ENCODE data around the gene CTCFL. TPM values are rescaled to one million over a fixed set of nuclear protein-coding genes. Genes with fewer than 3 reads are reported as not detected.

CTCFL gene
- total and polyA plus RNA-seq, 2 of the 8 experiments (the other 6 are each of a cell fraction or from before 2014, with no cell fraction given) = 0.30 to 0.80 TPM

DNA sequence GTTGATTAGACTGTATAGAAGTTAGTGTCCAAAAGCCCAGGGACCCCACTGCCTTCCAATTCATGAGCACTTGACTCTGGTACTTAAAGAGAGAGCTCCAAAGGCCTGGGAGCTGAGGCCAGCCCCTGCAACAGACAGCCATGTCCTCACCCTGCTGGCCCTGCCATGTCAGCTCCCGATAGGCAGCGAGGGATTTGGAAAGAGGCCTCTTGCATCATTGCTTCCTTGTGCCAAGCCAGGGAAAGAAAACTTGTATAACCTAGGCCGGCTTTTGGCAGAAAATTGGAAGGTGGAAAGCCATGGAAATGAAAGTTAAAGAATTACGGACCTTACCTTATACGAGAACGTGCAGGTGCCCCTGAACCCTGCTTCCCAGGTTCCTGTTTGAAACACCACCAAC, 27.5 kb upstream of the CTCFL start:
- WGBS, 2 experiments (ENCODE audit: extremely low coverage in 1 of 2, insufficient coverage in 1 of 2, insufficient read length in 1 of 2, insufficient replicate concordance in 2 of 2, low coverage in 1 of 2, low lambda C conversion rate in 2 of 2, missing lambda C conversion rate in 1 of 2) = 88% methylated on average over 6 of the region's 6 CpGs; no CpG with 5 or more reads in 1 of the 2 experiments
- Histone ChIP-seq H4K8ac (ENCODE audit: extremely low read depth, insufficient read depth, low read length) (no peak overlapping the region), H3K9ac (replicated peaks in 1 of 4; ENCODE audit: extremely low read depth in 1 of 4, low read depth in 3 of 4, low read length in 3 of 4) (no peak overlapping the region), H3K79me2 (ENCODE audit: control insufficient read depth in 1 of 2, insufficient read depth in 2 of 2, low read length in 2 of 2) (no peaks in the 10 kb centered on the region), H3K18ac (ENCODE audit: extremely low read depth, low read length) (no peak overlapping the region), H3K23ac (ENCODE audit: insufficient read length) (no peak overlapping the region), H2BK15ac (ENCODE audit: low read length) (no peak overlapping the region), H4K20me1 (replicated peaks in 1 of 2; ENCODE audit: control insufficient read depth in 1 of 2, insufficient read depth in 2 of 2, low read length in 2 of 2) (no peaks in the 10 kb centered on the region), H3K4me1 (replicated peaks in 1 of 4; ENCODE audit: control insufficient read depth in 3 of 4, insufficient read depth in 4 of 4, low read length in 3 of 4) (no peaks in the 10 kb centered on the region), H2AFZ (ENCODE audit: low read length) (no peak overlapping the region), H3K9me3 (ENCODE audit: insufficient read depth in 2 of 2, low read depth in 1 of 2, low read length in 1 of 2) (no peaks in the 10 kb centered on the region), H3K36me3 (ENCODE audit: control insufficient read depth in 2 of 4, insufficient read depth in 4 of 4, low read length in 3 of 4) (no peaks in the 10 kb centered on the region), H3K56ac (replicated peaks; ENCODE audit: insufficient read length, low read depth, low read length) (no peak overlapping the region), H3K4me3 (ENCODE audit: extremely low read depth in 1 of 4, insufficient read depth in 2 of 4, low read depth in 3 of 4, low read length in 4 of 4) (no peak overlapping the region), H3K79me1 (ENCODE audit: low read depth, low read length) (no peaks in the 10 kb centered on the region), H3K4me2 (ENCODE audit: insufficient read depth in 1 of 2, low read depth in 2 of 2, low read length in 2 of 2) (no peak overlapping the region), H2AK5ac (ENCODE audit: low read depth, low read length) (no peak overlapping the region; the same call in 1 of the 2 replicates), H3K23me2 (ENCODE audit: low read depth, low read length) (no peaks in the 10 kb centered on the region), H2BK120ac (replicated peaks; ENCODE audit: low read depth, low read length) (no peak overlapping the region), H2BK20ac (ENCODE audit: low read length) (no peak overlapping the region), H3K27me3 (replicated peaks in 1 of 4; ENCODE audit: control insufficient read depth in 3 of 4, extremely low read depth in 1 of 4, insufficient read depth in 3 of 4, low read length in 3 of 4) (no peaks in the 10 kb centered on the region), H3K27ac (ENCODE audit: low read depth, low read length) (no peak overlapping the region), H2BK5ac (ENCODE audit: low read depth, low read length) (no peak overlapping the region), H4K91ac (replicated peaks; ENCODE audit: insufficient read length, low read length) (no peak overlapping the region), H3K14ac (ENCODE audit: insufficient read length) (no peak overlapping the region), H3K4ac (replicated peaks; ENCODE audit: insufficient read length, low read depth, low read length) (no peak overlapping the region), H2BK12ac (ENCODE audit: low read depth, low read length) (no peak overlapping the region), H4K5ac (ENCODE audit: insufficient read length, low read depth, low read length) (no peak overlapping the region)
- POLR2A ChIA-PET (ENCODE audit: partially characterized antibody) = no interaction called here
- DNase-seq (ENCODE audit: low read depth in 1 of 2, low spot score in 2 of 2) (no peak), FAIRE-seq (no peak)
- CTCF ChIA-PET (ENCODE audit: partially characterized antibody) = no interaction called here
- TF ChIP-seq KDM5A (IDR thresholded peaks at IDR 0.05; ENCODE audit: low read length) = no peak
- no peak for TF ChIP-seq BRCA1 (IDR thresholded peaks at IDR 0.05; ENCODE audit: low read depth, low read length)
- TF ChIP-seq JUN (IDR thresholded peaks at IDR 0.05; ENCODE audit: low read depth, low read length) = no peak
- no peak for TF ChIP-seq CHD1 (IDR thresholded peaks at IDR 0.05; ENCODE audit: low read depth, low read length)
- TF ChIP-seq, protein P1, sequence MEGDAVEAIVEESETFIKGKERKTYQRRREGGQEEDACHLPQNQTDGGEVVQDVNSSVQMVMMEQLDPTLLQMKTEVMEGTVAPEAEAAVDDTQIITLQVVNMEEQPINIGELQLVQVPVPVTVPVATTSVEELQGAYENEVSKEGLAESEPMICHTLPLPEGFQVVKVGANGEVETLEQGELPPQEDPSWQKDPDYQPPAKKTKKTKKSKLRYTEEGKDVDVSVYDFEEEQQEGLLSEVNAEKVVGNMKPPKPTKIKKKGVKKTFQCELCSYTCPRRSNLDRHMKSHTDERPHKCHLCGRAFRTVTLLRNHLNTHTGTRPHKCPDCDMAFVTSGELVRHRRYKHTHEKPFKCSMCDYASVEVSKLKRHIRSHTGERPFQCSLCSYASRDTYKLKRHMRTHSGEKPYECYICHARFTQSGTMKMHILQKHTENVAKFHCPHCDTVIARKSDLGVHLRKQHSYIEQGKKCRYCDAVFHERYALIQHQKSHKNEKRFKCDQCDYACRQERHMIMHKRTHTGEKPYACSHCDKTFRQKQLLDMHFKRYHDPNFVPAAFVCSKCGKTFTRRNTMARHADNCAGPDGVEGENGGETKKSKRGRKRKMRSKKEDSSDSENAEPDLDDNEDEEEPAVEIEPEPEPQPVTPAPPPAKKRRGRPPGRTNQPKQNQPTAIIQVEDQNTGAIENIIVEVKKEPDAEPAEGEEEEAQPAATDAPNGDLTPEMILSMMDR (IDR thresholded peaks at IDR 0.05; ENCODE audit: control extremely low read depth in 1 of 3, insufficient read depth in 1 of 3, low read depth in 1 of 3, low read length in 3 of 3) = no peak
- no peak for TF ChIP-seq CHD2 (IDR thresholded peaks at IDR 0.05; ENCODE audit: low read length)
- no peak for TF ChIP-seq RNF2 (IDR thresholded peaks at IDR 0.05; ENCODE audit: borderline replicate concordance, low read depth, low read length, missing control alignments, poor library complexity, severe bottlenecking)
- no peak for TF ChIP-seq SRF (IDR thresholded peaks at IDR 0.05; ENCODE audit: low read depth, low read length)
- no peak for TF ChIP-seq SIRT6 (IDR thresholded peaks at IDR 0.05; ENCODE audit: low read length)
- no peak for TF ChIP-seq RFX5 (IDR thresholded peaks at IDR 0.05; ENCODE audit: borderline replicate concordance, low read depth, low read length)

Measured in H1 (cell line).